Neutrophil (primary cell): Measurements from ENCODE around the gene KRT77.

Source experiments
- H3K27ac ChIP-seq: fragments of 200-600 bp; sonication (generic); 2 replicates; pipeline ENCODE4 v1.5.1; 2016; ENCODE audit warnings: mild to moderate bottlenecking, moderate library complexity
- H3K27me3 ChIP-seq: fragments of 200-600 bp; sonication (generic); 2 replicates; pipeline ENCODE4 v1.6.0; 2016; ENCODE audit warnings: mild to moderate bottlenecking
- H3K36me3 ChIP-seq: fragments of 200-600 bp; sonication (generic); 2 replicates; pipeline ENCODE4 v1.5.1; 2017
- H3K4me1 ChIP-seq, 2 experiments: fragments of 200-600 bp in 1 of 2; sonication (generic) in 1 of 2; 1 replicate in 1 of 2; 2 replicates in 1 of 2; pipeline versions ENCODE4 v1.5.1 to v1.6.1; 2013 to 2016; ENCODE audit warnings: low read depth in 1 of 2, low read length in 1 of 2, mild to moderate bottlenecking in 1 of 2, moderate library complexity in 1 of 2; ENCODE audit not compliant: control insufficient read depth in 1 of 2, insufficient read depth in 1 of 2
- H3K4me3 ChIP-seq, 2 experiments: fragments of 200-600 bp in 1 of 2; sonication (generic) in 1 of 2; 1 replicate in 1 of 2; 2 replicates in 1 of 2; pipeline ENCODE4 v1.5.1; 2013 to 2016; ENCODE audit warnings: low read depth in 1 of 2, low read length in 1 of 2, mild to moderate bottlenecking in 1 of 2, moderate library complexity in 1 of 2
- H3K9me3 ChIP-seq: fragments of 200-600 bp; sonication (generic); 2 replicates; pipeline ENCODE4 v1.5.1; 2016
- CTCF ChIP-seq: fragments of 200-600 bp; sonication (generic); IDR thresholded peaks from 2 replicates; pipeline ENCODE4 v1.5.1; 2016; ENCODE audit warnings: antibody characterized with exemption

The KRT77 gene

GRCh38 chr12:52693261-52693660 is 10.1 kb downstream of the KRT77 start:
- H3K4me3 ChIP-seq: no peak overlapping the region
- H3K36me3 ChIP-seq: no peaks in the 10 kb centered on the region
- peaks cover 56% of the 10 kb centered on the region for H3K27me3 ChIP-seq
- no peaks in the 10 kb centered on the region for H3K4me1 ChIP-seq
- TF ChIP-seq CTCF: no peak
- no peaks in the 10 kb centered on the region for H3K9me3 ChIP-seq
- H3K27ac ChIP-seq: no peak overlapping the region

GRCh38 chr12:52692254-52692653 is 11.1 kb downstream of the KRT77 start:
- Histone ChIP-seq H3K27ac (no peak overlapping the region), H3K4me1 (no peaks in the 10 kb centered on the region), H3K27me3 (peaks cover 56% of the 10 kb centered on the region), H3K4me3 (no peak overlapping the region), H3K9me3 (no peaks in the 10 kb centered on the region), H3K36me3 (no peaks in the 10 kb centered on the region)
- TF ChIP-seq CTCF: no peak

- Histone ChIP-seq H3K4me1 (no peaks in the 10 kb centered on the region), H3K27me3 (peaks cover 56% of the 10 kb centered on the region), H3K36me3 (no peaks in the 10 kb centered on the region), H3K27ac (no peak overlapping the region), H3K9me3 (no peaks in the 10 kb centered on the region), H3K4me3 (no peak overlapping the region)
- no peak for TF ChIP-seq CTCF
Observed at GRCh38 chr12:52691841-52692150, 11.5 kb downstream of the KRT77 start.

GRCh38 chr12:52691076-52691840 is 12.1 kb downstream of the KRT77 start:
- H3K4me1 ChIP-seq: no peaks in the 10 kb centered on the region
- no peak overlapping the region for H3K4me3 ChIP-seq
- no peaks in the 10 kb centered on the region for H3K9me3 ChIP-seq
- H3K27ac ChIP-seq: no peak overlapping the region
- no peak for TF ChIP-seq CTCF
- peaks cover 56% of the 10 kb centered on the region for H3K27me3 ChIP-seq
- H3K36me3 ChIP-seq: no peaks in the 10 kb centered on the region

GRCh38 chr12:52690351-52691075 is 12.8 kb downstream of the KRT77 start:
- no peak for TF ChIP-seq CTCF
- H3K36me3 ChIP-seq: no peaks in the 10 kb centered on the region
- H3K4me1 ChIP-seq: no peaks in the 10 kb centered on the region
- H3K4me3 ChIP-seq: no peak overlapping the region
- H3K27ac ChIP-seq: no peak overlapping the region
- peaks cover 61% of the 10 kb centered on the region for H3K27me3 ChIP-seq
- H3K9me3 ChIP-seq: no peaks in the 10 kb centered on the region
